H9 (cell line): ENCODE measurements around the gene RNU5B-1. TPM values are rescaled to one million over a fixed set of nuclear protein-coding genes. Genes with fewer than 3 reads are reported as not detected.
A peak's percentile ranks its signal among the peaks of the same experiment; 100 is the strongest.

Source experiments
- DNase-seq: peaks from one replicate; pipeline ENCODE4 v3.0.0-alpha.2; 2017
- H2AFZ ChIP-seq: one replicate; pipeline ENCODE4 v1.6.1; 2013; ENCODE audit warnings: mild to moderate bottlenecking, low read length, control low read depth, moderate library complexity
- H2AK5ac ChIP-seq: 2 replicates; pipeline ENCODE4 v1.6.1; 2013; ENCODE audit warnings: low read length, control low read depth, mixed read lengths; ENCODE audit not compliant: insufficient read length
- H2BK120ac ChIP-seq: one replicate; pipeline ENCODE4 v1.6.1; 2013; ENCODE audit warnings: low read depth, mild to moderate bottlenecking, low read length, control low read depth, inconsistent platforms; ENCODE audit not compliant: poor library complexity, severe bottlenecking
- H2BK12ac ChIP-seq: 2 replicates; pipeline ENCODE4 v1.6.1; 2013; ENCODE audit warnings: low read length, control low read depth, mixed read lengths, low read depth; ENCODE audit not compliant: insufficient read length
- H2BK15ac ChIP-seq: 2 replicates; pipeline ENCODE4 v1.6.1; 2013; ENCODE audit warnings: low read depth, low read length, control low read depth
- H2BK20ac ChIP-seq: one replicate; pipeline ENCODE4 v1.6.1; 2013; ENCODE audit warnings: low read depth, mild to moderate bottlenecking, low read length, control low read depth, inconsistent platforms; ENCODE audit not compliant: poor library complexity, severe bottlenecking
- H2BK5ac ChIP-seq: 2 replicates; pipeline ENCODE4 v1.6.1; 2013; ENCODE audit warnings: low read length, control low read depth, mixed read lengths; ENCODE audit not compliant: insufficient read length
- H3K14ac ChIP-seq: 2 replicates; pipeline ENCODE4 v1.6.1; 2013; ENCODE audit warnings: low read length, control low read depth; ENCODE audit not compliant: insufficient read depth
- H3K18ac ChIP-seq: 2 replicates; pipeline ENCODE4 v1.6.1; 2013; ENCODE audit warnings: low read depth, mild to moderate bottlenecking, mixed read lengths, low read length, control low read depth; ENCODE audit not compliant: insufficient read length
- H3K23ac ChIP-seq: 2 replicates; pipeline ENCODE4 v1.6.1; 2013; ENCODE audit warnings: low read length, control low read depth, mixed read lengths, low read depth; ENCODE audit not compliant: insufficient read length
- H3K23me2 ChIP-seq: 2 replicates; pipeline ENCODE4 v1.6.1; 2013; ENCODE audit warnings: low read depth, mild to moderate bottlenecking, mixed read lengths, low read length, control low read depth; ENCODE audit not compliant: insufficient read length, poor library complexity, severe bottlenecking
- H3K27ac ChIP-seq: 2 replicates; pipeline ENCODE4 v1.5.1; 2013; ENCODE audit warnings: low read length, control low read depth, mixed read lengths, low read depth; ENCODE audit not compliant: insufficient read length
- H3K27me3 ChIP-seq: 2 replicates; pipeline ENCODE4 v1.6.1; 2013; ENCODE audit warnings: low read length, control low read depth, inconsistent platforms; ENCODE audit not compliant: insufficient read depth
- H3K4ac ChIP-seq: 2 replicates; pipeline ENCODE4 v1.6.1; 2013; ENCODE audit warnings: low read depth, mild to moderate bottlenecking, control low read depth, inconsistent platforms, low read length, moderate library complexity
- H3K4me1 ChIP-seq: 2 replicates; pipeline ENCODE4 v1.6.1; 2013; ENCODE audit warnings: low read length, control low read depth, inconsistent platforms; ENCODE audit not compliant: insufficient read depth
- H3K4me2 ChIP-seq: 2 replicates; pipeline ENCODE4 v1.6.1; 2013; ENCODE audit warnings: low read length, control low read depth, mixed read lengths; ENCODE audit not compliant: insufficient read length, insufficient read depth
- H3K56ac ChIP-seq: 2 replicates; pipeline ENCODE4 v1.6.1; 2013; ENCODE audit warnings: low read depth, mild to moderate bottlenecking, mixed read lengths, low read length, control low read depth; ENCODE audit not compliant: insufficient read length
- H3K79me1 ChIP-seq: 2 replicates; pipeline ENCODE4 v1.6.1; 2013; ENCODE audit warnings: low read depth, mild to moderate bottlenecking, moderate library complexity, low read length, control low read depth, inconsistent platforms; ENCODE audit not compliant: insufficient read depth, poor library complexity, severe bottlenecking
- H3K79me2 ChIP-seq: 2 replicates; pipeline ENCODE4 v1.6.1; 2013; ENCODE audit warnings: low read length, control low read depth, inconsistent platforms; ENCODE audit not compliant: insufficient read depth
- H3K9ac ChIP-seq: 2 replicates; pipeline ENCODE4 v1.6.1; 2013; ENCODE audit warnings: low read length, control low read depth, mixed read lengths; ENCODE audit not compliant: insufficient read length; ENCODE audit errors: extremely low read depth
- H3K9me3 ChIP-seq: one replicate; pipeline ENCODE4 v1.6.1; 2013; ENCODE audit warnings: low read depth, low read length, inconsistent platforms; ENCODE audit not compliant: control insufficient read depth
- H3T11ph ChIP-seq: one replicate; pipeline ENCODE4 v1.6.1; 2013; ENCODE audit warnings: mild to moderate bottlenecking, low read length, control low read depth, inconsistent platforms
- H4K20me1 ChIP-seq: one replicate; pipeline ENCODE4 v1.6.1; 2013; ENCODE audit not compliant: control insufficient read depth, insufficient read length, insufficient read depth
- H4K5ac ChIP-seq: 2 replicates; pipeline ENCODE4 v1.6.1; 2013; ENCODE audit warnings: low read depth, mild to moderate bottlenecking, mixed read lengths, low read length, control low read depth; ENCODE audit not compliant: insufficient read length
- H4K8ac ChIP-seq: replicated peaks from 2 replicates; pipeline ENCODE4 v1.6.1; 2013; ENCODE audit warnings: low read length, control low read depth, mixed read lengths, low read depth; ENCODE audit not compliant: insufficient read length
- H4K91ac ChIP-seq: 2 replicates; pipeline ENCODE4 v1.6.1; 2013; ENCODE audit warnings: low read depth, mild to moderate bottlenecking, moderate library complexity, mixed read lengths, low read length, control low read depth; ENCODE audit not compliant: insufficient read length
- H3K27ac Mint-ChIP-seq, 3 experiments: 2 replicates in 2 of 3; 3 replicates in 1 of 3; pipeline ENCODE4 v1.8.0; 2020 to 2021; ENCODE audit warnings: mixed read lengths in 3 of 3, mild to moderate bottlenecking in 1 of 3, moderate library complexity in 1 of 3
- H3K27me3 Mint-ChIP-seq: 2 replicates; pipeline ENCODE4 v1.8.0; 2021; ENCODE audit warnings: low read depth, mild to moderate bottlenecking, moderate library complexity, mixed read lengths
- H3K36me3 Mint-ChIP-seq, 3 experiments: 2 replicates in 2 of 3; 3 replicates in 1 of 3; pipeline ENCODE4 v1.8.0; 2020 to 2021; ENCODE audit warnings: low read depth in 3 of 3, mixed read lengths in 3 of 3; ENCODE audit not compliant: insufficient read depth in 1 of 3
- H3K4me1 Mint-ChIP-seq, 2 experiments: 2 replicates each; pipeline ENCODE4 v1.8.0; 2020; ENCODE audit warnings: mixed read lengths in 2 of 2
- H3K4me3 Mint-ChIP-seq, 2 experiments: 2 replicates in 1 of 2; 3 replicates in 1 of 2; pipeline ENCODE4 v1.8.0; 2020 to 2021; ENCODE audit warnings: mild to moderate bottlenecking in 2 of 2, mixed read lengths in 2 of 2, moderate library complexity in 1 of 2
- H3K9me3 Mint-ChIP-seq, 2 experiments: 2 replicates in 1 of 2; 3 replicates in 1 of 2; pipeline ENCODE4 v1.8.0; 2020; ENCODE audit warnings: mild to moderate bottlenecking in 2 of 2, mixed read lengths in 2 of 2, moderate library complexity in 1 of 2
- WGBS: extraction: QIAGEN DNeasy Blood & Tissue Kit; methylation state at CpG from one replicate; pipeline ENCODE4 v1.1.7; 2013; ENCODE audit warnings: missing lambda C conversion rate, low lambda C conversion rate, mixed read lengths; ENCODE audit not compliant: insufficient read length; ENCODE audit errors: extremely low coverage; 5-methylcytosine and 5-hydroxymethylcytosine counted together
- total RNA-seq: library from RNA; stranded (reverse); gene quantifications from 2 replicates; pipeline ENCODE4 v1.2.1, GENCODE V29; 2021
- TF ChIP-seq, protein P1 (sequence below): fragments of 200-600 bp; sonication (generic); conservative IDR thresholded peaks from 3 replicates; pipeline ENCODE4 v1.8.0; 2021; ENCODE audit warnings: antibody characterized with exemption, mild to moderate bottlenecking

Gene RNU5B-1
- total RNA-seq, 1 experiment from 2014 or later = not detected

DNA sequence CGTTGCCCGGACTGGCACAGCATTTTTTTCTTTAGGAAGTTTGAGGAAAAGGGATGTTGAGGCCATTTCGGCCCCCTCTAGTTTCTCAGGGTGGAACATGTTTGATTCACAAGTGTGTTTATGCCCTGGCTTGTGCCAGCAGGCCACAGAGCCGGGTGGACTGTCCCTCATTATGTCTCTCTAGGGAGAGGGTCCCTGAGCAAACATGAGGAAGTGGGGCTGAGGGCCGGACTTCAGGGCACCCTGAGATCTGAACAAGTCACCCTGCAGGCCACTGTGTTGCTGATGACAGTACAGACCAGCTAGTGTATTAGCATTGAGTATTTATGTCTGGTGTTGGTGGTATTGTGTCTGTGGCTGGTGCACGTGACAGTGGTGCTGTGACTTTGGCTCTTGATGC lies 34.9 kb downstream of the RNU5B-1 start:
- Histone ChIP-seq H2BK120ac (no peak overlapping the region), H2AK5ac (no peak overlapping the region), H2BK20ac (no peak overlapping the region), H3K56ac (no peak overlapping the region), H3K79me2 (no peaks in the 10 kb centered on the region; the same call in 1 of the 2 replicates), H2BK5ac (no peak overlapping the region), H3K23me2 (no peaks in the 10 kb centered on the region), H2AFZ (no peak overlapping the region), H4K8ac (no peak overlapping the region), H3K9me3 (no peaks in the 10 kb centered on the region), H3K79me1 (no peaks in the 10 kb centered on the region), H4K20me1 (no peaks in the 10 kb centered on the region), H4K91ac (no peak overlapping the region), H3K27me3 (no peaks in the 10 kb centered on the region), H3K4ac (no peak overlapping the region), H3K14ac (no peak overlapping the region), H3K27ac (no peak overlapping the region), H2BK15ac (no peak overlapping the region), H3K9ac (no peak overlapping the region), H3K4me2 (no peak overlapping the region), H3K18ac (no peak overlapping the region), H4K5ac (no peak overlapping the region), H3T11ph (no peak overlapping the region), H3K4me1 (peaks cover 13% of the 10 kb centered on the region; the same call in 1 of the 2 replicates), H2BK12ac (no peak overlapping the region), H3K23ac (no peak overlapping the region)
- Mint-ChIP-seq H3K9me3 (no peaks in the 10 kb centered on the region), H3K27me3 (no peaks in the 10 kb centered on the region), H3K27ac (peak overlapping the region in 1 of 3 experiments; percentile 32; a peak in 2 of 7 replicates), H3K4me3 (peak overlapping the region in 1 of 2 experiments; percentile 10; a peak in 1 of 5 replicates), H3K4me1 (peaks cover 59 to 63% of the 10 kb centered on the region in 2 experiments), H3K36me3 (peaks cover 0 to 2% (median 0%) of the 10 kb centered on the region in 3 experiments; a peak in 2 of 7 replicates)
- TF ChIP-seq, protein P1, sequence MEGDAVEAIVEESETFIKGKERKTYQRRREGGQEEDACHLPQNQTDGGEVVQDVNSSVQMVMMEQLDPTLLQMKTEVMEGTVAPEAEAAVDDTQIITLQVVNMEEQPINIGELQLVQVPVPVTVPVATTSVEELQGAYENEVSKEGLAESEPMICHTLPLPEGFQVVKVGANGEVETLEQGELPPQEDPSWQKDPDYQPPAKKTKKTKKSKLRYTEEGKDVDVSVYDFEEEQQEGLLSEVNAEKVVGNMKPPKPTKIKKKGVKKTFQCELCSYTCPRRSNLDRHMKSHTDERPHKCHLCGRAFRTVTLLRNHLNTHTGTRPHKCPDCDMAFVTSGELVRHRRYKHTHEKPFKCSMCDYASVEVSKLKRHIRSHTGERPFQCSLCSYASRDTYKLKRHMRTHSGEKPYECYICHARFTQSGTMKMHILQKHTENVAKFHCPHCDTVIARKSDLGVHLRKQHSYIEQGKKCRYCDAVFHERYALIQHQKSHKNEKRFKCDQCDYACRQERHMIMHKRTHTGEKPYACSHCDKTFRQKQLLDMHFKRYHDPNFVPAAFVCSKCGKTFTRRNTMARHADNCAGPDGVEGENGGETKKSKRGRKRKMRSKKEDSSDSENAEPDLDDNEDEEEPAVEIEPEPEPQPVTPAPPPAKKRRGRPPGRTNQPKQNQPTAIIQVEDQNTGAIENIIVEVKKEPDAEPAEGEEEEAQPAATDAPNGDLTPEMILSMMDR = no peak
- no peak for DNase-seq
- no CpG with 5 or more reads among the region's 6 CpGs for WGBS
